Muscle layer of colon (tissue), 2 donors: ENCODE data around the gene ARID1B.

Experiments
- H3K27ac ChIP-seq: one replicate; pipeline ENCODE4 v1.7.0; 2013; ENCODE audit warnings: low read depth, mild to moderate bottlenecking, low read length, moderate library complexity
- H3K27me3 ChIP-seq, 2 donors: one replicate each; pipeline ENCODE4 v1.7.0; 2013; ENCODE audit warnings: low read length in 2 of 2, mild to moderate bottlenecking in 2 of 2; ENCODE audit not compliant: insufficient read depth in 2 of 2, control insufficient read depth in 1 of 2
- H3K36me3 ChIP-seq: one replicate; pipeline ENCODE4 v1.7.0; 2013; ENCODE audit warnings: mild to moderate bottlenecking, low read length; ENCODE audit not compliant: insufficient read depth
- H3K4me1 ChIP-seq: one replicate; pipeline ENCODE4 v1.7.0; 2013; ENCODE audit warnings: mild to moderate bottlenecking, low read length; ENCODE audit not compliant: insufficient read depth
- H3K4me3 ChIP-seq, 2 donors: one replicate each; pipeline ENCODE4 v1.7.0; 2013; ENCODE audit warnings: low read length in 2 of 2, low read depth in 1 of 2, mild to moderate bottlenecking in 1 of 2, moderate library complexity in 1 of 2
- H3K9ac ChIP-seq: one replicate; pipeline ENCODE4 v1.7.0; 2013; ENCODE audit warnings: low read length
- H3K9me3 ChIP-seq: one replicate; pipeline ENCODE4 v1.7.0; 2013; ENCODE audit warnings: mild to moderate bottlenecking, low read length
- donor health status: abdominal sarcoma.
- donor health status: Adenocarcinoma of cecum.

The ARID1B gene

DNA sequence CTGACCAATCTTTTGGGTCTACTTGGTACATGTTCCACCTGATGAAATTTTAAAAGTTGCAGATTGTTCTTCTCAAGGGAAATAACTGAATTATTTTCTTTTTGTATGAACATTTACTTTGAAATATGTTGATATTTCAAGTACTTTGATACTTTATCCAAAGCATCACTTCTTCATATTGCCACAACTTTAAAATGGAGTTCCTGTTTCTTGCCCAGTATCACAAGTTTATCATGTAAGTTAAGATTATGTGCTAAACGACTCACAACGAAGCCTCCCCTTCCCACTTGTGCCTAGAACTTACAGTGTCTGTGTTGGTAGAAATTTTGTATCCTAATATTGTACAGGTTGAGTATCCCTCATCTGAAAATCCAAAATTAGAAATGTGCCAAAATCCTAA is 108.4 kb downstream of the ARID1B start:
- Histone ChIP-seq H3K27me3 (no peaks in the 10 kb centered on the region), H3K4me1 (peaks cover 19% of the 10 kb centered on the region), H3K27ac (no peak overlapping the region), H3K4me3 (no peak overlapping the region), H3K36me3 (no peaks in the 10 kb centered on the region), H3K9ac (no peak overlapping the region), H3K9me3 (no peaks in the 10 kb centered on the region)

DNA sequence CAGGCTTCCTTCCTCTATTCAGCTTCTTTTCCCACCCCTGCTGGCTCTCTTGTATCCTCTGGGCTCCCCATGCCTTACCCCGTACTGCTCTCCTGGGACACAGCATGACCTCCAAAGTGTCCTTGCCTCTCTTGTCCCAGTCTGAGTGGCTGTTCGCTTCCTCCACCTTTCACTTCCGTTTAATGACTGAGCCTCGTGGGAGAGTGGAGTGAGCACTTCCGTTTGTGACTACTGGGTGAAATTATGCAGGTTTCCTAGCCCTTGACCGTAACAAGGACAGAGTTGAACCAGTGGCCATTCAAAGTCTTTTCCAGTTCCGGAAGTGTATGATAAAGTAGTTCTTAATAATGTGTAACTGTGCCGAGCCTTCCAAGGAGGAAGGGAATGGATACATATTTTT is 109.2 kb downstream of the ARID1B start:
- Histone ChIP-seq H3K9ac (no peak overlapping the region), H3K27ac (no peak overlapping the region), H3K4me1 (peaks cover 21% of the 10 kb centered on the region), H3K27me3 (no peaks in the 10 kb centered on the region), H3K4me3 (no peak overlapping the region), H3K36me3 (no peaks in the 10 kb centered on the region), H3K9me3 (no peaks in the 10 kb centered on the region)

DNA sequence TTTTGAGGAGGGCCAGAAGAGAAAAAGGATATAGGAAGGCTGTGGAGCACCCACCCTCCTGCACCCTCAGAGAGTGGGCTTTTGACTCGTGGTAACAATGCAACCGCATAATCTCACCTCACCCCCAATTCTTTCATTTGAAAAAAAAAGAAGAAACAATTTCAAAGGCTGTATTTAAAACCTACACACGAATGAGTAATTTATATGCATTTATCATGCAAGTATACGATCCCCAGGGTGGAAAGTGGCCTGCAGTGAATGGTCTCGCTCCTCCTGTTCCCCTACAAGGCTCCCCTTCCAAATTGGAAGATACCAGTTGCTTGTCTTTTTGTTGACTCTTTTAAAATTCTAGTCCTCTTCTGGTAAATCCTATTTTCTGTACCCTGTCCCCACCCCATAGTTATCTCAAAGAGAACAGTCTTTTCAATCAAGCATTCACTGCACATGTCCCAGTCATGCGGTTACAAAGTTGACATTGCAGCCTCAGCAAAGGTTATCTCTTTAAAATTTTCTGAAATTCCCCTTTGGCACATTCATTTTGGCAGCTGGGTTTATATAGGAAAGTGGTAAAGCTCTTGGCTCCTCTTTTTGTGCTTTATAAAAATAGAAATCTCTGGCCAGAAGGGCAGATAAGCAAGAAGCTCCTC is 110.6 kb downstream of the ARID1B start:
- H3K4me3 ChIP-seq = no peak overlapping the region
- H3K4me1 ChIP-seq = peaks cover 21% of the 10 kb centered on the region
- no peaks in the 10 kb centered on the region for H3K27me3 ChIP-seq
- H3K9me3 ChIP-seq = no peaks in the 10 kb centered on the region
- no peak overlapping the region for H3K9ac ChIP-seq
- H3K36me3 ChIP-seq = no peaks in the 10 kb centered on the region
- H3K27ac ChIP-seq = no peak overlapping the region

- H3K27ac ChIP-seq = no peak overlapping the region
- no peak overlapping the region for H3K4me3 ChIP-seq
- H3K27me3 ChIP-seq = no peaks in the 10 kb centered on the region
- peaks cover 16% of the 10 kb centered on the region for H3K4me1 ChIP-seq
- no peak overlapping the region for H3K9ac ChIP-seq
- no peaks in the 10 kb centered on the region for H3K9me3 ChIP-seq
- H3K36me3 ChIP-seq = no peaks in the 10 kb centered on the region
Measured at GRCh38 chr6:156889469-156889868, 112.3 kb downstream of the ARID1B start.

DNA sequence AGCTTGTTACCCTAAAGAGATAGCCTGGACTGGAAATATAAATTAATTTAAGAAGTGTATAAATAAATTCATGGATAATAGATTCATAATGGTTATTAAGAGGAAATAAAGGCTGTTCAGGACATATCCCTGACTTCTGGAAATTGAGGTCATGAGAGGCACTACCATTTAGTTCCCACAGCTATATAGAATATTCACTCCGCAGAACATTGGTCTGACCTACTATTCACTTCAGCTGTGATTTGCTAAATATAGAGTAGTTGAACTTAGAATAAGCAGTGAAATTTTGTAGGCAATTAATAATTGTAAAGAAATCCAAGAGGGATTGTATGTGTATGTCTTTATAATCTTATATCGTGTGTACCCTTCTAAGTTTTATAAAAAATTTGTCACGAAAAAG is 112.8 kb downstream of the ARID1B start:
- Histone ChIP-seq H3K9me3 (no peaks in the 10 kb centered on the region), H3K27me3 (no peaks in the 10 kb centered on the region), H3K27ac (no peak overlapping the region), H3K9ac (no peak overlapping the region), H3K4me3 (no peak overlapping the region), H3K36me3 (no peaks in the 10 kb centered on the region), H3K4me1 (peaks cover 16% of the 10 kb centered on the region)

DNA sequence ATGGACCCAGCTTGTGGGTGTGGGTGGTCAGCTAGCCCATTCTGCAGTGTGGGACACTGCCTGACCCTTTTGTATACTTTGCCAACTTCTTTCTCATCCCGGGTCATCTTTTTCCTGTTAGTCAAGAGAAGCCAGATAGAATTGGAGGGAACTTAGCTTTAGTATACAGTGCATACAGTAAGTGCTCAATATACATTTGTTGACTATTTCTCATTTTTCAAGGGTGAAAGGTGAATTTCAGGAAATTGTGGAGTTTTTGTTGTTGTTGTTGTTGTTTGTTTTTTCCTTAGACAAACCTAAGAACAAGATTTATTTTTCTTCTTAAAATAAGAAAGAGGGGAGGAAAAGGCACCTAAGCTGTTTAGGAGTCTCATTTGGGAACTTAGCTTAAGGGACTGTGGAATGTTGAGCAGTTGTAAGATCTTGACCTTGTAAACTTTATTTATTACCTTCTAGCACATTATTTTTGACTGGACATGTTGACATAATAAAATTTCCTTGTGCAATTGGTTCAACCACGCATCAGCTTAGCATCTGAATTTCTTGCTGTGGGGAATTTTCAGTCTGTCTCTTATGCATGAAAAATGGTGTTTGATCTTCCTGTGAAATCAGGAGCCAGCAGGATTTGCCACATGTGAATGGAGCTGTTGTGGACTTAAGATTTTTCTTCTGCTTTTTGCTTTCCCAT is 113.6 kb downstream of the ARID1B start:
- H3K36me3 ChIP-seq = no peaks in the 10 kb centered on the region
- no peak overlapping the region for H3K9ac ChIP-seq
- no peak overlapping the region for H3K27ac ChIP-seq
- no peaks in the 10 kb centered on the region for H3K27me3 ChIP-seq
- peaks cover 16% of the 10 kb centered on the region for H3K4me1 ChIP-seq
- H3K4me3 ChIP-seq = no peak overlapping the region
- H3K9me3 ChIP-seq = no peaks in the 10 kb centered on the region

- H3K27me3 ChIP-seq = no peaks in the 10 kb centered on the region
- no peaks in the 10 kb centered on the region for H3K36me3 ChIP-seq
- no peak overlapping the region for H3K9ac ChIP-seq
- H3K9me3 ChIP-seq = no peaks in the 10 kb centered on the region
- H3K4me3 ChIP-seq = no peak overlapping the region
- H3K27ac ChIP-seq = no peak overlapping the region
- peaks cover 4% of the 10 kb centered on the region for H3K4me1 ChIP-seq
Measured at GRCh38 chr6:156897907-156898531, 120.8 kb downstream of the ARID1B start.

GRCh38 chr6:156899071-156899470 is 121.9 kb downstream of the ARID1B start:
- Histone ChIP-seq H3K9me3 (no peaks in the 10 kb centered on the region), H3K27ac (no peak overlapping the region), H3K4me3 (no peak overlapping the region), H3K4me1 (peaks cover 5% of the 10 kb centered on the region), H3K9ac (no peak overlapping the region), H3K27me3 (no peaks in the 10 kb centered on the region), H3K36me3 (no peaks in the 10 kb centered on the region)

DNA sequence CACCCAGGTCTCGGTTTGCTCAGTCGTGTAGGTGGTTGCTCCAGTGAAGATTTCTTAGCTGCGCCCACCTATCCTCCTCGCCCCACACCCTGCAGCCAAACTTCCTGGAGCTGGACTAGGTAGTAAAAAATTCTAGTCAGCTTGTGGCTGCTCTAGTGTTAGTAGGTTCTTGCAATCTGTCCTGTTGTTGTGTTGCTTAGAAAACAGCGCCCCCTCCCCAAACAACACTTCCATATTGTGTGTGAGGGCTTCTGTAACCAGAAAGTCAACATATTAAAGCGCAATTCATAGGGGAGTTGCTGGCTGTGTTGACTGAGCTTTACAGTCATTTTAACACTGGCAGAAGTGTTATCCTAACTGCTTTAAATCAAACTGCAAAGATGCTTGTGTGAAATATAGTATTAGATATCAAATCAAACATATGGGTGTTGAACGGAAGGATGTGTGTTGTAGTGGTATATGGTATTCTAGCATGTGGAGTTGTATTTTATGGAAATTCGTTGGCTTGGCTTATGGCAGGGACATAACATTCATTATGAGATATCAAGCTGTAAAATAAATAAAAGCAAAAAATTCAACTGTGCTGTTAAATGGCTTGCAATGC is 122.5 kb downstream of the ARID1B start:
- Histone ChIP-seq H3K4me1 (peaks cover 10% of the 10 kb centered on the region), H3K27me3 (no peaks in the 10 kb centered on the region), H3K4me3 (no peak overlapping the region), H3K27ac (no peak overlapping the region), H3K36me3 (no peaks in the 10 kb centered on the region), H3K9ac (no peak overlapping the region), H3K9me3 (no peaks in the 10 kb centered on the region)

- no peaks in the 10 kb centered on the region for H3K36me3 ChIP-seq
- H3K9ac ChIP-seq = no peak overlapping the region
- H3K9me3 ChIP-seq = no peaks in the 10 kb centered on the region
- peaks cover 10% of the 10 kb centered on the region for H3K4me1 ChIP-seq
- H3K4me3 ChIP-seq = no peak overlapping the region
- no peaks in the 10 kb centered on the region for H3K27me3 ChIP-seq
- no peak overlapping the region for H3K27ac ChIP-seq
Measured at GRCh38 chr6:156900292-156900691, 123.1 kb downstream of the ARID1B start.

DNA sequence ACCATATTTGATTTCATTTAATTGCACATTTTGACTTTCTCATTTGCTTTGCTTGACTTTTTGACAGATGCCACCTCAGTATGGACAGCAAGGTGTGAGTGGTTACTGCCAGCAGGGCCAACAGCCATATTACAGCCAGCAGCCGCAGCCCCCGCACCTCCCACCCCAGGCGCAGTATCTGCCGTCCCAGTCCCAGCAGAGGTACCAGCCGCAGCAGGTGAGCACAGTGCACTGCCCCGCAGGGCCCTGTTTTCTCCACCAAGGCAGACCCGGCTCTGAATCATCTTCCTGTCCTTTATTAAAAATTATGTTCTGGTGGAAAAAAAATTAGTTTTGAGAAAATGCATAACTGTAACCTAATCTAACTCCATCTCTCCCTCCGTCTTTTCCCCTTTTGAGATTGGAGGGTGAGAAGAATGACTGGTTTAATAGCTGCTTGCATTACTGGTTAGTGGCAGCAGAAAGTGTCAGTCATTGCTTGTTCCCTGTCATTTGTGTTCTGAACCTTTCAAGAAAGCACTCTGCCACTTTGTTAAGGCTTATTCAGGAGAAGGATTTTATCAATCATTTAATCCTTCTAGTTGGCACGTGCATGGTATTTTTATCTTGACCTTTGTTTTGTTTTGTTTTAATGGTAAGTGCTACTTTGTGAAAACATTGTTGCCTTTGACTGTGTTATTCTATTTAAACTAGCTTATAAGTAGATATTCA is 124.3 kb downstream of the ARID1B start:
- H3K9me3 ChIP-seq = no peaks in the 10 kb centered on the region
- peaks cover 10% of the 10 kb centered on the region for H3K4me1 ChIP-seq
- no peak overlapping the region for H3K9ac ChIP-seq
- H3K4me3 ChIP-seq = no peak overlapping the region
- H3K27ac ChIP-seq = no peak overlapping the region
- no peaks in the 10 kb centered on the region for H3K27me3 ChIP-seq
- no peaks in the 10 kb centered on the region for H3K36me3 ChIP-seq
